HG03159 (cell line): ENCODE measurements around the gene PGLYRP3.
"Not testable (repeated sequence)": the region's sequence is repeated elsewhere in the genome, so short reads cannot be mapped to it uniquely, and the experiment has no call there.

Source experiments
- ATAC-seq: cut with Tn5 transposase; IDR thresholded peaks from one replicate; pipeline ENCODE4 v1.9.1; 2021; ENCODE audit warnings: mild to moderate bottlenecking, moderate library complexity; ENCODE audit not compliant: unreplicated experiment

PGLYRP3 gene

DNA sequence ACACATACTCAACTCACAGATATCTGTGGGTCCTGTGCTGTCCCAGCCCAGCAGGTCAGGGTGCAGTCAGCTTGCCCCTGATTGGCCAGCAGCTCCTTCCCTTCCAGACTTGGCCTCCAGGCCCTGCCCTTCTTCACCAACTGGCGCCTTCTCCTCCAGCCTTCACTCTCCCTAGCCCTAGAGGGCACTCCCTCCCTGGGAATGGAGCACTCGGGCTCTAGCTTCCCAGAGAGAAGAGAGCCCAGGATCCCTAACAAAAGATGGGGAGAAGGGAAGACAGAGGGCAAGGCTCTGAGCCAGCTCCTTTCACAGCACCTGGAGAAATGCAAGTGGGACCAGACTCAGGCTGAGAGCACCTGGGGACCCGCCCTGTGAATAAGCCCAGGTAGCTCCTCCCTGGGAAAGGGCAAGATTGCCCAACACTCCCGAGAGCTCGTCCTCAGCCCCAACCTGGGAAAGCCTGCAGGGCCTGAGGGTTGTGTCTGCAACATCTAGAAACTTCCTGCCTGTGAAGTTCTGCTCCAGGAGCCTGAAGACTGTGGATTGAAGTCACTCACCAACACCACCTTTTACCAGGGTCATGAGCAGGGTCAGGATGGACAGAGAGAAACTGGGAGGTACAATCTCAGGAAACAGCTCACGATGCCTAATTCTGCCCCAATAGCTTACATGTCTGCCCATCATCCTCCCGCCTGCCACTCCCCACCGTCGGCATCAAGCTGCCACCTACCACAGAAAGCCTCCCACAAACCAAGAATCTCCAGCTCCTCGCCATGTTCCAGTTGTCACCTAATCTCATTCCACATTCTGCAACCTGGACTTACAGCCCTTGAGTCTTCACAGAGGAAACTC, 36.0 kb upstream of the PGLYRP3 start, which contains the start of gene PGLYRP4:
PGLYRP4 (minus strand) TSS at position 331 of the 852 bp plus-strand sequence. CDS start 909 bp downstream, outside the sequence.
- ATAC-seq: no peak

DNA sequence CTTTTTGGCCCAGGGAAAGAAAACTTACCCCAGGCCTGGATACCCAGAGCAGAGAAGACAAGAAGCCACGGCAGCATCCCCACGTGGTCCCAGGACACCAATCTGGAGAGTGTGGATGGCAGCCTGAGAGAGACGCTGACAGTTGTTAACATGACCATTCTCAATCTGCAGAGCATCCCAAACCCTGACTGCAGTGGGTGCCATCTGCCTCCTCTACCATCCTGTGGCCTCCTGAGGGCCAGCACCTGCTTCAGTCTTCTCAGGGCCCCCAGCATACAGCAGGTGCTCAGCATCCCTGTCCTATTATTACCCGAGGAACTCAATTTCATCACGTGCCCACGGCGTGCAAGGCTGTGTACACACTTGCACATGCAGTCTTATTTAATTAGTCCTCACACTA, 35.1 kb upstream of the PGLYRP3 start:
- ATAC-seq: no peak

DNA sequence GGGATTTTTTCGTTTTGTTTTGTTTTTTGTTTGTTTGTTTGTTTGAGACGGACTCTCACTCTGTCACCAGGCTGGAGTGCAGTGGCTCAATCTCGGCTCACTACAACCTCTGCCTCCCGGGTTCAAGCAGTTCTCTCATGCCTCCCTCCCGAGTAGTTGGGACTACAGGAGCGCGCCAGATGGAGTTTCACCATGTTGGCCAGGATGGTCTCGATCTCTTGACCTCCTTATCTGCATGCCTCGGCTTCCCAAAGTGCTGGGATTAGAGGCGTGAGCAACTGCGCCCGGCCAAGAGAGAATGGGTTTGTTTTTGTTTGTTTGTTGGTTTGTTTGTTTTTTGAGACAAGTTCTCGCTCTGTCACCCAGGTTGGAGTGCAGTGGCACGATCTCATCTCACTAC, 34.3 kb upstream of the PGLYRP3 start:
- ATAC-seq: not testable (repeated sequence)

- no peak for ATAC-seq
Observed at GRCh38 chr1:153346077-153346723, 33.4 kb upstream of the PGLYRP3 start.

GRCh38 chr1:153345187-153346076, 32.7 kb upstream of the PGLYRP3 start:
- no peak for ATAC-seq

DNA sequence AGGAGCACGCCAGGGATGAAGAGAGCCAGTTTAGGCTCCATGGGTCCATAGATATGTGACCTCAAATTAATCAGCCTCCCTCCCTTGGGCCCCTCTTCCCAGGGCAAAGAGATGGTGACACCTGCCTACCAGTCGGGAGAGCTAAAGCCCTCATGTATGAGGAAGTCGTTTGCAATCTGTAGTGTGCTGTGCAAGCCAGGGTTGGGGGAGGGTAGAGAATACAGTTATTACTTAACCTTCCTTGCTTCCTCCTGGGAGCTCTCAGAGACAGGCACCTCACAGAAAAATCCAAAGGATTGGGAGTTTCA, 31.9 kb upstream of the PGLYRP3 start:
- ATAC-seq: no peak

GRCh38 chr1:153343811-153344717, 31.3 kb upstream of the PGLYRP3 start:
- no peak for ATAC-seq

GRCh38 chr1:153343040-153343681, 30.4 kb upstream of the PGLYRP3 start:
- no peak for ATAC-seq

GRCh38 chr1:153342178-153342577, 29.4 kb upstream of the PGLYRP3 start:
- ATAC-seq: no peak

DNA sequence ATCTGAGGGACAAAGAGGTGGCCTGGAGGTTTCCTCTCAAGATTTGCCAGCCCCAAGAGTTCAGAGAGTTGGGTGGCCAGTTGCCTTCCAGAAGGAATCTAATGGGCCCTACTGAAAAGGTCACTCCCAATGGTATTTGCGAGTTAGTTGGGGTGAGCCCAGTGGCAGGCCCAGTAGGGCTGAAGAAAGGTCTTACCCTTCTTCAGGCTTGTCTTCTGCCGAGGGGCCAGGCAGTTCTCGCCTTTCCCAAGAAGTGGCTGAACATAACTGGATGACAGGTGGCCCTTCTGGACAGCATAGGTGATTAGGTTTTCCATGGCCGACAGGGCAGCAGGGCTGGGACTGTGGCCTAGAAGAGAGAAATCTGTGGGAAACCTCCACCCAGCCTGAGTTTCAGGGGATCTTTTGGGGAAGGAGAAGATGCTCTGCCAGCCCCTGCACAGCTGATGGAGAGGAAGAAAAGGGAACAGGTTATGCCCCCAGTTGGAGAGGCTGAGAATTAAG, 28.7 kb upstream of the PGLYRP3 start:
- ATAC-seq: no peak

- no peak for ATAC-seq
Observed at GRCh38 chr1:153340356-153340755, 27.6 kb upstream of the PGLYRP3 start.

GRCh38 chr1:153339802-153340201, 27.1 kb upstream of the PGLYRP3 start:
- ATAC-seq: no peak

DNA sequence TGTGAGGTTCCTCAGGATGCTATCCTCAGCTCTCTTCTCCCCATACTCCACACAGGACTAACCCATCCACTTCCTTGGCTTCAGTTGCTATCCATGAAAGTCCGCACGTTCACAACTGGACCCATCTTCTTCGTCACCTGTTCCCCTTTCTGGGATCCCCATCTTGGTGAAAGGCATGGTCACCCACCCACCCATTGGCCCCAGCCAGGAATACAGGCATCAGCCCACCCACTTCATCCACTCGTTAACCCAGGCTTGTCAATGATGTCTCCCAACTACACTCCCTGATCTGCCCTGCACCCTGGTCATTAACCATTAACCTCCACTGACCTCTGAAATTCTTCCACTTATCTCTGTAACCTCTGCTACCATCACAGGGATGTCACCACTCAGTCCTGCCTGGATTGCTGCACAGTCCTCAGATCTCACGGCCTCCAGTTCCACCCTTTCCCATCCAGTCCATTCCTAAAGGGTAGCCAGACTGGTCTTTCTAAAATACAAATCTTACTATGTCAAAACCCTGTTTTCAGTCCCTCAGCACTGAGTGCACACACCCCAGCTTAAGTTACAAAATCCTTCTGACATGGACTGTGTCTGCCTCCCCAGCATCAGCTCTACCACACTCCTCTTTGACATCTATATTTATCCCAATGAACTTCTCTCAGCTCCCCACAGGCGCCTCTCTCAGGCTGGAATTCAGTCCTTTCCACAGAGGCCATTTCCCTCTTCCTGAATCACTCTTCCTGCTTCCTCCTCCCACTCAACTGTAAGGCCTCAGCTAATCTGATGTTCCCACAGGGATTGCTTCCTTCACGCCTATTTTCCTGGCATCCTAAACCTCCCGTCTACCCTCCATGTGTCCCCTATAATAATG, 25.5 kb upstream of the PGLYRP3 start:
- ATAC-seq: no peak

GRCh38 chr1:153336650-153337049, 23.9 kb upstream of the PGLYRP3 start:
- ATAC-seq: no peak

- ATAC-seq: no peak
Observed at GRCh38 chr1:153333902-153334301, 21.1 kb upstream of the PGLYRP3 start.

DNA sequence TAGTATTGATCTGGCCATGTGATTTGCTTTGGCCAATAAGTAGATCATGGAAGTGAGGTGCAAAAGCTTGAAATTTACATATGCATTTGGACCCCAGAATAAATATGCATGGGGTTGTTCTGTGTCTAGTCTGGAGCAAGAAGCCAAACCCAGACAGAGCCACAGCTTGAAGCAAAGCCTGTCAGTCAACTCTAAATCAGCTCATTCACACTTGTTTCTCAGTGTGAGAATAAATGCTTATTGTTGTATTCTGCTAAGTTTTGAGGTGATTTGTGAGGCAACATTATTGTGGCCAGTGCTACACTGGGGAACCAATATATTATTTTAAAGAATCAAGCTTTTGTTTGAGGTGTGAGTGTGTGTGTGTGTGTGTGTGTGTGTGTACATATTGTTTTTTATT, 12.2 kb upstream of the PGLYRP3 start:
- no peak for ATAC-seq

- no peak for ATAC-seq
Observed at GRCh38 chr1:153322568-153322967, 9.8 kb upstream of the PGLYRP3 start.

- not testable (repeated sequence) for ATAC-seq
Observed at GRCh38 chr1:153318145-153318544, 5.4 kb upstream of the PGLYRP3 start.

DNA sequence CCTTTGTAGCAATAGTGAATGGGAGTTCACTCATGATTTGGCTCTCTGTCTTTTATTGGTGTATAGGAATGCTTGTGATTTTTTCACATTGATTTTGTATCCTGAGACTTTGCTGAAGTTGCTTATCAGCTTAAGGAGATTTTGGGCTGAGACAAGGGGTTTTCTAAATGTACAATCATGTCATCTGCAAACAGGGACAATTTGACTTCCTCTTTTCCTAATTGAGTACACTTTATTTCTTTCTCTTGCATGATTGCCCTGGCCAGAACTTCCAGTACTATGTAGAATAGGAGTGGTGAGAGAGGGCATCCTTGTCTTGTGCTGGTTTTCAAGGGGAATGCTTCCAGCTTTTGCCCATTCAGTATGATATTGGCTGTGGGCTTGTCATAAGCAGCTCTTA, 3.3 kb upstream of the PGLYRP3 start:
- ATAC-seq: not testable (repeated sequence)
